Measurements from ENCODE around the gene ALDH4A1.

Gene ALDH4A1

GRCh38 chr1:18902523-18903290 is at the start of gene ALDH4A1:
TSS of gene ALDH4A1 (minus strand) at chr1:18902555. CDS start at chr1:18902523, 32 bp downstream.
- DNase-seq (ENCODE audit: low read depth), result peak; percentile 98
- H3K4me3 ChIP-seq (ENCODE audit: control insufficient read depth, low read depth, low read length), result peak within 1 kb of the TSS; percentile 80
- no peak for TF ChIP-seq CTCF (conservative IDR thresholded peaks at IDR 0.05; ENCODE audit: control insufficient read depth, insufficient read depth, low read depth, low read length)

GRCh38 chr1:18951818-18952391 is 49.5 kb upstream of the ALDH4A1 start:
- no peak for DNase-seq (ENCODE audit: low read depth)
- H3K4me3 ChIP-seq (ENCODE audit: control insufficient read depth, low read depth, low read length), result no peak overlapping the region
- TF ChIP-seq CTCF (conservative IDR thresholded peaks at IDR 0.05; ENCODE audit: control insufficient read depth, insufficient read depth, low read depth, low read length), result no peak

GRCh38 chr1:18951416-18951815 is 49.1 kb upstream of the ALDH4A1 start:
- H3K4me3 ChIP-seq (ENCODE audit: control insufficient read depth, low read depth, low read length), result no peak overlapping the region
- no peak for DNase-seq (ENCODE audit: low read depth)
- TF ChIP-seq CTCF (conservative IDR thresholded peaks at IDR 0.05; ENCODE audit: control insufficient read depth, insufficient read depth, low read depth, low read length), result no peak

DNA sequence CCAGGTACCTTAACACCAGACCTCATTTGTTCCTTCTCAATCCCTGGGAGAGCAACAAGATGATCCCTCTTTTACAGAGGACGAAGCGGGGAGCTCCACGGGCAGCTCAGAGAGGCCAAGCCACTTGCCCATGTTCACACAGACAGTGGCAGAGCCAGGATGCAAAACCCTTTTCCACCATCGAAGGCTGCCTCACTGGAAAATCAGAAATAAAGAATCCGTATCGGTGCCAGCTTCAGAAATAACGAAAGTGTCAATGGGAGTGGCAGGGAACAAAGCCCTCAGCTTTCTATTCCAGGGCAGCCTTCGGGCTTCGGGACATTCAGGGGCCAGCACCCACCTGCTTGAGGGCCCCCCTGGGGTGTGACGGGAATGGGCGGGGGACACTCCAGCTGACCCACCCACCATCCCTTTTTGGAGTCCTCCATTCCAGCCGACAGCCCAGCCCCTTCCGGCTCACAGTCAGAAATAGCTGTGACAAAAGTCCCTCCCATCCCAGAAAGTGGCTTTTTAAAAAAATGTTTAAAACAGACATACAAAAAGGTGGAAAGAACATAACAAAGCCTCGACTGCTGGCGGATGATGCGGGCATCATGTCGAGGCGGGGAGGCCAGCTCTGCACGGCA is 48.2 kb upstream of the ALDH4A1 start:
- peak overlapping the region; percentile 4 for H3K4me3 ChIP-seq (ENCODE audit: control insufficient read depth, low read depth, low read length)
- TF ChIP-seq CTCF (conservative IDR thresholded peaks at IDR 0.05; ENCODE audit: control insufficient read depth, insufficient read depth, low read depth, low read length), result no peak
- DNase-seq (ENCODE audit: low read depth), result no peak

GRCh38 chr1:18949686-18950400 is 47.5 kb upstream of the ALDH4A1 start:
- peak; percentile 36 for DNase-seq (ENCODE audit: low read depth)
- peak overlapping the region; percentile 4 for H3K4me3 ChIP-seq (ENCODE audit: control insufficient read depth, low read depth, low read length)
- TF ChIP-seq CTCF (conservative IDR thresholded peaks at IDR 0.05; ENCODE audit: control insufficient read depth, insufficient read depth, low read depth, low read length), result peak; percentile 5

DNA sequence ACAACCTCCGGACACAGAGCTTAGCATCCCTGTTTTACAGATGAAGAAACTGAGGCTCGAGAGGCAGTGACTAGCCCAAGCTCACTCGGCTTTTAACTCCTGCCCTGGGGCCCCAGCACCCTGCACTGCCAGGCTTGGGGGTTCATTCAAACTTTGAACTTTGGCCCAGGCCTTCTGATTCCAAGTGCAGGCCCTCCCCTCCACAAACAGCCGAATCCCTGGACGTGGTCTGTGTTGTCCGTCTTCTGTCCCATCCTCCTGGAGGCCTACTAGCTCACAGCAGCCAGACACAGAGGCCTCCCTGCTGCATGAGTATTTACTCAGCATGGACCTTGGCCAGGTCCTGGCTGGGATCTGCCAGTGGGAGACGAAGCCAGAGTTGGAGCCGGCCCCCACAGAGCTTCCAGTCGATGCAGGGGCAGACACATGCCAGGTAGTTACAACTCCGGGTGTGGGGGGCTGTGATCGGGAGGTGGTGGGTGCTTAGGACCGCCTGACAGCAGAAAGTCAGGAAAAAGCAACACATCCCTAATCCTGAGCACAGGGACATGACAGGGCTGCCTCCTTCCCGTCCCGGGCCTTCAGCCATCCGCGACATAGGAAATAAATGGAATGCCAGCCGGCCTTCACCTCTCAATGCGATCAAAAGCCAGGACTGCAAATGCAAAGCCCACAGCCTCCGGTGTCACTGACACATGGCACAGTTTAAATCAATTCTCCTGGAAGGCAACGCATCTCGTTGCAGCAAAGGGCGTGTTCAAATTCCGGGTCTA is 46.7 kb upstream of the ALDH4A1 start:
- peak; percentile 72 for DNase-seq (ENCODE audit: low read depth)
- H3K4me3 ChIP-seq (ENCODE audit: control insufficient read depth, low read depth, low read length), result no peak overlapping the region
- TF ChIP-seq CTCF (conservative IDR thresholded peaks at IDR 0.05; ENCODE audit: control insufficient read depth, insufficient read depth, low read depth, low read length), result peak; percentile 8
